PFSK-1 (cell line): ENCODE measurements around the gene PLOD3.

Experiments used
- FOXP2 ChIP-seq: optimal IDR thresholded peaks from 2 replicates; pipeline ENCODE3; 2011; ENCODE audit warnings: borderline replicate concordance, control low read depth, inconsistent platforms; ENCODE audit not compliant: insufficient read depth; ENCODE audit errors: extremely low read length, extremely low read depth
- POLR2AphosphoS5 ChIP-seq: IDR thresholded peaks from 2 replicates; pipeline ENCODE4 v1.6.1; 2012; ENCODE audit warnings: low read depth, mild to moderate bottlenecking, control low read depth, low read length, moderate library complexity
- REST ChIP-seq, 2 experiments: IDR thresholded peaks; 2 replicates each; pipeline versions ENCODE4 v1.6.1 to v1.8.0; 2011 to 2012; ENCODE audit warnings: low read depth in 2 of 2, low read length in 2 of 2, control low read depth in 1 of 2, inconsistent platforms in 1 of 2, mild to moderate bottlenecking in 1 of 2, moderate library complexity in 1 of 2; ENCODE audit not compliant: insufficient read depth in 1 of 2

DNA sequence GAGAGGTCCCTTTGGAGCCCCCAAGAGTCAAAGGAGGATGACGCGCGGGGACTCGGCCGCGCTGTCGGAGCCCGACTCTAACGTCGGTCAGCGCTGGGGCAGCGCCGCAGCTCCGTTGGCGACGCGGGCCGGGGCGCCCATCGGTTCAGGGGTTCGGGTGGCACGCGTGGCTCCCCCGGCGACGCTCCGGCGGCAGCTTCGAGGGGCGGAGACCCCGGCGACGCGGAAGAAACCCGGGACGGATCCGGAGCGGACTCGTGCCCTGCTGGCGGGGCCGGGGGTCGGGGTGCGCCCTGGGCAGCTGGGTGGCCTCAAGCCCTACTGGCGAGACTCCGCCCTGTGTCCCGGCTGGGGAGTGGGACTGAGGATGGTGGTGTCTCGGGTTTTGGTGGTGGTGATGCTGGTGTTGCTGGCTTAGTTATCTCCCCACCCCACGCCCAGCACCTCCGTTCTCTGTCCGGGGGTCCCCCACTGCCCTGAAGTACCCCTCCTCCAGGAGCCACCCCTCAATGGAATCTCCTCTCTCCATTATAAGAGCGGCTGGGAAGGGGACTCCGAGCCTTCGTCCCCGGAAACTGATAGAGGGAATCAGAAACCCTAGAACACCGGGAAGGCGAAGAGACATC, 37.1 kb downstream of the PLOD3 start, which contains the start of gene NAT16:
- no peak for TF ChIP-seq FOXP2
- no peak for TF ChIP-seq REST (IDR thresholded peaks at IDR 0.05; ENCODE audit: insufficient read depth in 1 of 2, low read depth in 2 of 2, low read length in 2 of 2)
- no peak for TF ChIP-seq POLR2AphosphoS5
